ENCODE data around the gene TNFSF12. TPM values are rescaled to one million over a fixed set of nuclear protein-coding genes. Genes with fewer than 3 reads are reported as not detected.

The TNFSF12 gene
- polyA plus RNA-seq, 3 donors = 37.7 to 98.3 (median 50.2) TPM

DNA sequence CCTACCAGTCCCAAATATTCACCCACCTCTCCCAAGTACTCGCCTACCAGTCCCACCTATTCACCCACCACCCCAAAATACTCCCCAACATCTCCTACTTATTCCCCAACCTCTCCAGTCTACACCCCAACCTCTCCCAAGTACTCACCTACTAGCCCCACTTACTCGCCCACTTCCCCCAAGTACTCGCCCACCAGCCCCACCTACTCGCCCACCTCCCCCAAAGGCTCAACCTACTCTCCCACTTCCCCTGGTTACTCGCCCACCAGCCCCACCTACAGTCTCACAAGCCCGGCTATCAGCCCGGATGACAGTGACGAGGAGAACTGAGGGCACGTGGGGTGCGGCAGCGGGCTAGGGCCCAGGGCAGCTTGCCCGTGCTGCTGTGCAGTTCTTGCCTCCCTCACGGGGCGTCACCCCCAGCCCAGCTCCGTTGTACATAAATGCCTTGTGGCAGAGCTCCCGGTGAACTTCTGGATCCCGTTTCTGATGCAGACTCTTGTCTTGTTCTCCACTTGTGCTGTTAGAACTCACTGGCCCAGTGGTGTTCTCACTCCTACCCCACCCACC, 34.9 kb upstream of the TNFSF12 start:
- intact Hi-C loops (cut with micrococcal nuclease) = loop anchor here (2.0 kb wide), 2 partner anchors 47 to 75 kb away; partner anchors contain the start of gene SENP3 (in 1 of the 2)
- peaks cover 52 to 56% of the 10 kb centered on the region in 2 donors for H3K36me3 Mint-ChIP-seq

DNA sequence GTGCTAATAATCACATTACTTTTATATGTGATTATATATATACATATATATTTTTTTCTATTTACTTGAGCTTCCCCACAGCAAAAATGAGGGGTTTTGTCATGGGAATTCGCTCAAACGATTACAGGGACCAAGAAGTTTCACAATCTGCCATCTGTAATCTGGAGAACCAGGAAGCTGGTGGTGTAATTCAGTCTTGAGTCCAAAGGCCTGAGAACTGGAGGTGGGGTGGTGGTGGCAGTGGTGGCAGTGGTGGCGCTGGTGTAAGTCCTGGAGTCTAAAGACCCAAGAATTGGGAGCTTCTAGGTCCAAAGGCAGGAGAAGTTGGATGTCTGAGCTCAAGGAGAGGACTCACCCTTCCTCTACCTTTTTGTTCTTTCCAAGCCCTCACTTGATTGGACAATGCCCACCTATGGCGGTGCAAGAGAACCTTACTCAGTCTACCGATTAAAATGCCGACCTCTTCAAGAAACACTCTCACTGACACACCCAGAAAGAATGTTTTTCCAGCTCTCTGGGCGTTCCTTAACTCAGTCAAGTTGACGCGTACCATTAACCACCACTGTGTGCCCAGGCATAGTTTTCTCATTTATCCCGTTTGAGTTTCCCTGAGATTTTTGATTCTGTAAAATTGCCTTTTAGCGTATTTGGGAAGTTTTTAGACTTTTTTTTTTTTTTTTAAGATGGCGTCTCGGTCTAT, 32.8 kb upstream of the TNFSF12 start:
- DNase-seq = peak; percentile 24 to 67 (median 60)
- Mint-ChIP-seq H3K27ac (peak overlapping the region; percentile 52 to 88 (median 80)), H3K9me3 (no peaks in the 10 kb centered on the region), H3K4me1 (peaks cover 23% of the 10 kb centered on the region), H3K36me3 (peaks cover 32 to 34% of the 10 kb centered on the region in 2 donors), H3K4me3 (peak overlapping the region in 1 of 2 donors; percentile 39), H3K27me3 (ENCODE audit: low read depth in 3 of 3) (peaks cover 0 to 2% (median 0%) of the 10 kb centered on the region in 3 donors)
- peak overlapping the region in 1 of 3 experiments; percentile 17 for H3K4me3 ChIP-seq (replicated peaks in 1 of 3; ENCODE audit: low read depth in 2 of 3, low read length in 3 of 3)
- WGBS (ENCODE audit: insufficient coverage) = 94% methylated on average over 5 of the region's 13 CpGs
- peaks cover 26% of the 10 kb centered on the region for H4K20me1 ChIP-seq (ENCODE audit: insufficient read depth, low read length)
- no peak overlapping the region for H3K9ac ChIP-seq (ENCODE audit: insufficient read depth, low read length, poor library complexity, severe bottlenecking)
- no peak overlapping the region for H2AFZ ChIP-seq (ENCODE audit: insufficient read depth, low read depth, low read length, poor library complexity, severe bottlenecking)
- H3K9me3 ChIP-seq (replicated peaks in 1 of 2; ENCODE audit: control insufficient read depth in 1 of 2, insufficient read depth in 1 of 2, low read length in 2 of 2) = no peaks in the 10 kb centered on the region
- intact Hi-C loops (cut with micrococcal nuclease) = loop anchor here in 1 of 2 donors (1.0 to 2.0 kb wide), 2 partner anchors 45 to 73 kb away; partner anchors contain the start of gene SENP3
- peak overlapping the region; percentile 35 for H3K4me2 ChIP-seq (replicated peaks; ENCODE audit: extremely low read depth, low read length, poor library complexity, severe bottlenecking)
- H3K4me1 ChIP-seq (ENCODE audit: control insufficient read depth in 1 of 2, insufficient read depth in 2 of 2, low read length in 2 of 2) = peaks cover 16 to 21% of the 10 kb centered on the region in 2 donors
- peaks cover 31 to 36% of the 10 kb centered on the region in 2 donors for H3K36me3 ChIP-seq (replicated peaks in 1 of 2; ENCODE audit: control insufficient read depth in 1 of 2, insufficient read depth in 2 of 2, low read length in 2 of 2)
- TF ChIP-seq, protein P1, sequence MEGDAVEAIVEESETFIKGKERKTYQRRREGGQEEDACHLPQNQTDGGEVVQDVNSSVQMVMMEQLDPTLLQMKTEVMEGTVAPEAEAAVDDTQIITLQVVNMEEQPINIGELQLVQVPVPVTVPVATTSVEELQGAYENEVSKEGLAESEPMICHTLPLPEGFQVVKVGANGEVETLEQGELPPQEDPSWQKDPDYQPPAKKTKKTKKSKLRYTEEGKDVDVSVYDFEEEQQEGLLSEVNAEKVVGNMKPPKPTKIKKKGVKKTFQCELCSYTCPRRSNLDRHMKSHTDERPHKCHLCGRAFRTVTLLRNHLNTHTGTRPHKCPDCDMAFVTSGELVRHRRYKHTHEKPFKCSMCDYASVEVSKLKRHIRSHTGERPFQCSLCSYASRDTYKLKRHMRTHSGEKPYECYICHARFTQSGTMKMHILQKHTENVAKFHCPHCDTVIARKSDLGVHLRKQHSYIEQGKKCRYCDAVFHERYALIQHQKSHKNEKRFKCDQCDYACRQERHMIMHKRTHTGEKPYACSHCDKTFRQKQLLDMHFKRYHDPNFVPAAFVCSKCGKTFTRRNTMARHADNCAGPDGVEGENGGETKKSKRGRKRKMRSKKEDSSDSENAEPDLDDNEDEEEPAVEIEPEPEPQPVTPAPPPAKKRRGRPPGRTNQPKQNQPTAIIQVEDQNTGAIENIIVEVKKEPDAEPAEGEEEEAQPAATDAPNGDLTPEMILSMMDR (IDR thresholded peaks at IDR 0.05) = no peak
- H3K27ac ChIP-seq (ENCODE audit: low read depth in 1 of 2, low read length in 2 of 2) = peak overlapping the region; percentile 41 to 62
- H3K79me2 ChIP-seq (ENCODE audit: insufficient read depth, low read length) = no peaks in the 10 kb centered on the region
- no peaks in the 10 kb centered on the region for H3K27me3 ChIP-seq (ENCODE audit: control insufficient read depth in 2 of 2, insufficient read depth in 2 of 2, low read length in 2 of 2)

More for the DNA sequence above, 34.9 kb upstream of the TNFSF12 start:
- no peaks in the 10 kb centered on the region for H3K9me3 Mint-ChIP-seq
- Histone ChIP-seq H3K27me3 (ENCODE audit: control insufficient read depth in 2 of 2, insufficient read depth in 2 of 2, low read length in 2 of 2) (no peaks in the 10 kb centered on the region), H4K20me1 (ENCODE audit: insufficient read depth, low read length) (peaks cover 30% of the 10 kb centered on the region), H2AFZ (ENCODE audit: insufficient read depth, low read depth, low read length, poor library complexity, severe bottlenecking) (no peak overlapping the region), H3K4me1 (ENCODE audit: control insufficient read depth in 1 of 2, insufficient read depth in 2 of 2, low read length in 2 of 2) (peaks cover 16 to 21% of the 10 kb centered on the region in 2 donors), H3K9me3 (replicated peaks in 1 of 2; ENCODE audit: control insufficient read depth in 1 of 2, insufficient read depth in 1 of 2, low read length in 2 of 2) (no peaks in the 10 kb centered on the region), H3K79me2 (ENCODE audit: insufficient read depth, low read length) (no peaks in the 10 kb centered on the region), H3K36me3 (replicated peaks in 1 of 2; ENCODE audit: control insufficient read depth in 1 of 2, insufficient read depth in 2 of 2, low read length in 2 of 2) (peaks cover 51 to 57% of the 10 kb centered on the region in 2 donors), H3K9ac (ENCODE audit: insufficient read depth, low read length, poor library complexity, severe bottlenecking) (no peak overlapping the region), H3K4me2 (replicated peaks; ENCODE audit: extremely low read depth, low read length, poor library complexity, severe bottlenecking) (no peak overlapping the region), H3K27ac (ENCODE audit: low read depth in 1 of 2, low read length in 2 of 2) (no peak overlapping the region), H3K4me3 (replicated peaks in 1 of 3; ENCODE audit: low read depth in 2 of 3, low read length in 3 of 3) (no peak overlapping the region)
- DNase-seq = no peak
- H3K4me3 Mint-ChIP-seq = no peak overlapping the region
- peaks cover 23% of the 10 kb centered on the region for H3K4me1 Mint-ChIP-seq
- H3K27ac Mint-ChIP-seq = peak overlapping the region in 3 of 7 donors; percentile 31 to 50 (median 46)
- peaks cover 0 to 2% (median 0%) of the 10 kb centered on the region in 3 donors for H3K27me3 Mint-ChIP-seq (ENCODE audit: low read depth in 3 of 3)
- TF ChIP-seq, protein P1 (IDR thresholded peaks at IDR 0.05) = no peak
- 78% methylated on average over 14 of the region's 17 CpGs for WGBS (ENCODE audit: insufficient coverage)
